Calu3 (cell line): ENCODE data around the gene CASR. TPM values are rescaled to one million over a fixed set of nuclear protein-coding genes. Genes with fewer than 3 reads are reported as not detected.

Source experiments
- BruUV-seq: library from RNA; stranded (reverse); fragments of 400-500 nt; replicated peaks from 2 replicates; lab custom pipeline; 2021; lab: Mats Ljungman, UMichigan
- CTCF ChIA-PET: fragments of 300-600 bp; sonication (Branson Sonifier 250); formaldehyde crosslinking; loops from one replicate; lab custom pipeline; 2022; ENCODE audit warnings: antibody characterized with exemption; lab: Charles Lee
- DNase-seq: peaks from one replicate; pipeline ENCODE4 v3.0.0; 2022
- H3K27ac Mint-ChIP-seq: one replicate; pipeline ENCODE4 v1.8.0; 2022; ENCODE audit warnings: mixed read lengths; ENCODE audit not compliant: unreplicated experiment
- H3K27me3 Mint-ChIP-seq: one replicate; pipeline ENCODE4 v1.8.0; 2022; ENCODE audit warnings: mixed read lengths; ENCODE audit not compliant: unreplicated experiment
- H3K36me3 Mint-ChIP-seq: one replicate; pipeline ENCODE4 v1.8.0; 2022; ENCODE audit warnings: mild to moderate bottlenecking, moderate library complexity, mixed read lengths; ENCODE audit not compliant: insufficient read depth, unreplicated experiment
- H3K4me1 Mint-ChIP-seq: one replicate; pipeline ENCODE4 v1.8.0; 2022; ENCODE audit warnings: mild to moderate bottlenecking, low read depth, mixed read lengths; ENCODE audit not compliant: unreplicated experiment
- H3K4me3 Mint-ChIP-seq: one replicate; pipeline ENCODE4 v1.8.0; 2022; ENCODE audit warnings: mild to moderate bottlenecking, low read depth, moderate library complexity, mixed read lengths; ENCODE audit not compliant: unreplicated experiment
- H3K9me3 Mint-ChIP-seq: one replicate; pipeline ENCODE4 v1.8.0; 2022; ENCODE audit warnings: low read depth, mixed read lengths; ENCODE audit not compliant: unreplicated experiment
- CTCF ChIP-seq: fragments of 200-600 bp; IDR thresholded peaks from one replicate; pipeline ENCODE4 v1.8.0; 2022; ENCODE audit warnings: antibody characterized with exemption; ENCODE audit not compliant: unreplicated experiment
- intact Hi-C: fragments of 100-400 bp; cut with micrococcal nuclease; formaldehyde crosslinking; loops from one replicate; pipeline ENCODE4 v1.10.0; 2022; ENCODE audit not compliant: unreplicated experiment
- total RNA-seq: library from RNA; stranded (reverse); gene quantifications from 2 replicates; pipeline ENCODE4 v1.2.3, GENCODE V29; 2022

The CASR gene
- total RNA-seq, 1 experiment from 2014 or later = 2.3 TPM

GRCh38 chr3:122233101-122233952 lies 49.9 kb downstream of the CASR start:
- Mint-ChIP-seq H3K9me3 (no peaks in the 10 kb centered on the region), H3K4me3 (no peak overlapping the region), H3K27me3 (no peaks in the 10 kb centered on the region), H3K27ac (no peak overlapping the region), H3K36me3 (no peaks in the 10 kb centered on the region), H3K4me1 (no peaks in the 10 kb centered on the region)
- CTCF ChIA-PET = no interaction called here
- intact Hi-C loops = no loop called here
- DNase-seq = no peak
- no peak for TF ChIP-seq CTCF
- no TSS peak for BruUV-seq

- H3K4me3 Mint-ChIP-seq = no peak overlapping the region
- no peak overlapping the region for H3K27ac Mint-ChIP-seq
- DNase-seq = no peak
- H3K27me3 Mint-ChIP-seq = no peaks in the 10 kb centered on the region
- intact Hi-C loops = no loop called here
- no peaks in the 10 kb centered on the region for H3K4me1 Mint-ChIP-seq
- CTCF ChIA-PET = no interaction called here
- BruUV-seq = no TSS peak
- TF ChIP-seq CTCF = no peak
- no peaks in the 10 kb centered on the region for H3K9me3 Mint-ChIP-seq
- no peaks in the 10 kb centered on the region for H3K36me3 Mint-ChIP-seq
Measured at GRCh38 chr3:122234117-122234516, 50.6 kb downstream of the CASR start.

- Mint-ChIP-seq H3K36me3 (no peaks in the 10 kb centered on the region), H3K27me3 (no peaks in the 10 kb centered on the region), H3K4me1 (no peaks in the 10 kb centered on the region), H3K4me3 (no peak overlapping the region), H3K27ac (no peak overlapping the region), H3K9me3 (peaks cover 5% of the 10 kb centered on the region)
- BruUV-seq = no TSS peak
- CTCF ChIA-PET = no interaction called here
- no peak for DNase-seq
- no peak for TF ChIP-seq CTCF
- intact Hi-C loops = no loop called here
Measured at GRCh38 chr3:122235147-122235546, 51.7 kb downstream of the CASR start.

- intact Hi-C loops = no loop called here
- no peaks in the 10 kb centered on the region for H3K36me3 Mint-ChIP-seq
- no TSS peak for BruUV-seq
Measured at GRCh38 chr3:122239112-122239511, 55.6 kb downstream of the CASR start.

More at GRCh38 chr3:122239112-122239511, 55.6 kb downstream of the CASR start:
- H3K4me3 Mint-ChIP-seq = no peak overlapping the region
- H3K9me3 Mint-ChIP-seq = peaks cover 6% of the 10 kb centered on the region
- no peaks in the 10 kb centered on the region for H3K4me1 Mint-ChIP-seq
- no peaks in the 10 kb centered on the region for H3K27me3 Mint-ChIP-seq
- TF ChIP-seq CTCF = no peak
- CTCF ChIA-PET = no interaction called here
- H3K27ac Mint-ChIP-seq = no peak overlapping the region
- DNase-seq = no peak
